HL-60/S4 (cell line): ENCODE measurements around the gene SPAG16.

Source experiments
- in situ Hi-C: fragments of 300-500 bp; cut with MboI; formaldehyde crosslinking; loops from 2 replicates; pipeline ENCODE4 v1.14.3; 2022; ENCODE audit warnings: low sequenced_read_pairs

Gene SPAG16

DNA sequence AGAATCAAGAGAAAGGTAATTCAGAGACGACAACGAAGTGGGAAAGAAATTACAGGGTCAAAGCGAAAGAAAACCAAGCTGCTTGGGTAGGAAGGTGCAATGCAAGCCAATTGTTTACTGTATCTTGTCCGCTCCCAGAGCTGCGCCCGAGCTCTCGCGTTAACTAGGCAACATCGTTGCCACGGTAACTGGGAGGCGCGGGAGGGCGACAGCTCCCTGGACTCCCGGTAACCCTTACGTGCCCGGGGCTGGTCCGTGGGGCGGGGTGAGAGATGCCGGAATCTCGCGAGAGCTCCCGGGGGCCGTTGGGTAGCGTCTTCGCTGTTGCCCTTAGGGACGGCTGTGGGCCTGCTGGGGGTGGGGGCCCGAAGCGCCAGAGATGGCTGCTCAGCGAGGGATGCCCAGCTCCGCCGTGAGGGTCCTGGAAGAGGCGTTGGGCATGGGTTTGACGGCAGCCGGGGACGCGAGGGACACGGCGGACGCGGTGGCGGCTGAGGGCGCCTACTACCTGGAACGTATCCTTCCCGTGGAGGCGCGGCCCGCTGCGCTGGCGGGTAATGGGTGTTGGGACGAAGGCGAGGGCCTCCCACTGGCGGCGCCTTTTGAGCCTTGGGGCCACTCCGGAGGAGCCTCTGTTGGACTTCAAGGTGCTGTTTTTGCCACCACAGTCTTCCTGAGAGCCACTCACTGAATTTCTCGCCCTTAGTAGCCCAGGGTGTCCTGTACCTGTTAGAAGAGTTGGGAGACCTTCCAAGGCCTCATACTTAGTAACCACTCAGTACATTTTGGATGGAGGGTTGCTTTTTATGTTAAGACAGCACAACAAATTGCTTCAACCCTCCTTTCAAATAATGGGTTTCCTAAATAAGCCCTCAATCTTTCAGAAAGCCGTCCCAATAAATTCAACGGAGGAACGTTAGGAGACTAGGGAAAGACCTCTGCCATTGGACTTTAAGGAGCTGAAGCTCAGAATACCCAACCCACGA, at the start of gene SPAG16:
Gene SPAG16 (plus strand): TSS at position 360 of the 986 bp plus-strand sequence.
- in situ Hi-C loops, result no loop called here

DNA sequence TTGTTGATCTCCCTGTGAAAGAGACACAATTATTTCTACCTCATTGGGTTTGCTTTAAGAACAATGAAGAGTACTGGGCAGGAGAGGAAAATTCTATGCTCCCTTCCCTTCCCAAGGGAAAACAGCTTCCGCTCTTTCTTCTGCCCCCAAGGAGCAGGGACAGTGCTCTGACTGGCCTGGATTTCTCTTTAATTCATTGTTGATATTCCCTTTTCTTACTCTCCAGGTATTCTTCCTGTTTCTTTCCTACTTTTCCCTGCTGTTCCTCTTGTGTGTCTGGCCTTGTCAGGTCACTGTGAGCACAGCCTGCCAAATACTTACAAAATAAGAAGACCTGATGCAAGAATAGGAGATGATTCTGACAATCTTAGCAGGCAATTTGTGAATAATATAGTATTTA, 49.6 kb upstream of the SPAG16 start:
- in situ Hi-C loops, result no loop called here

DNA sequence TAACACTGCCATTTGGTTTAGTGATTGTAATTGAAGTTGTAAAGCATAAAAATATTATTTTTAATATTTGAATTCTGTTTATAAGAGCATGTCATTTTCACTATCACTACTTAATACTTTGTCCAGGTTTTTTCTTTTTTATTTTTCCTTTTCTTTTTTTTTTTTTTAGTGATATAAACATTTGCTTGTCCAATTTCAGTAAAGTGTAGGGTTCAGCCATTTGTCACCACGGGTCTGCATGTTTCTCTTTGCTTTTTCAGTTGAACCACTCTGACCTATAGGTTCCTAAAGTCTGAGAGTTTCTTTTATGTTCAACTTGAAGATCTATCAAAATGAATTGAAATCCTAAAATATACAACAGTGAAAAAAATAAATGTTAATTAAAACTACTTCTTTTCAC, 48.5 kb upstream of the SPAG16 start:
- in situ Hi-C loops, result no loop called here

DNA sequence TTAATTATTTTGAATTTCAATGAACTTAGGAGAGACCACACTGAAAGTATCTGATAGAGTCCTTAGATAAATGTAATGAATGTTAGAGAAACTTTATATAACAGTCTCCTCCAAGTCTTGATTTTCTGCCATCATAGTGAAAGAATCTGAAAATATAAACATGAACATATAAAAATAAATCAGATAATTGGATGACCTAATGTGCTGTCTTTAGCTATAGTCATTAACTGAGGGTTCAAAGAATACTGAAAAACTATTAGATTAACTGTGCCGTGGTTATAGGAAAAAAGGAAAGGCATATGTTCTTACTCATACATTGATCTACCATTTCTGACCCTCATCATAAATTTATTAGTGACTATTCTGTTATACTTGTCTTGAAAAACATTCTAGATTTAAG, 47.0 kb upstream of the SPAG16 start:
- in situ Hi-C loops, result no loop called here

DNA sequence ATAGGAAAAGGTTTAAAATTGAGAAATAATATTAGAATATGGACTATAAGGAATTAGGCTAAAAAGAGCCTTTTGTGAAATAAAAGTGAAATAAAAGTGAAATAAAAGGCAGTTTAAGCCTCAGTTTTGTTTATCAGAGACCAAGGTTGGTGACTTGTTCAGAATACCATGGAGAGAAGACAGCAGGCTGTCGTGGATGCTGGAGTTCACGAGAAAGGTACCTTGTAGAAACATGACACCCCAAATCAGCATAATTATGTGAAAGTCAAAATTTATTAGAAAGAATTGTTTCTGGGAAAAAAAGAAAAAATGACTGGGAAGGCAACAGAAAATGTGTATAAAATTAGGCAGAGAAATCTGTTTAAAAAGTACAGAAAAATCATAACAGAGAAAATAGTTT, 46.5 kb upstream of the SPAG16 start:
- in situ Hi-C loops, result no loop called here

DNA sequence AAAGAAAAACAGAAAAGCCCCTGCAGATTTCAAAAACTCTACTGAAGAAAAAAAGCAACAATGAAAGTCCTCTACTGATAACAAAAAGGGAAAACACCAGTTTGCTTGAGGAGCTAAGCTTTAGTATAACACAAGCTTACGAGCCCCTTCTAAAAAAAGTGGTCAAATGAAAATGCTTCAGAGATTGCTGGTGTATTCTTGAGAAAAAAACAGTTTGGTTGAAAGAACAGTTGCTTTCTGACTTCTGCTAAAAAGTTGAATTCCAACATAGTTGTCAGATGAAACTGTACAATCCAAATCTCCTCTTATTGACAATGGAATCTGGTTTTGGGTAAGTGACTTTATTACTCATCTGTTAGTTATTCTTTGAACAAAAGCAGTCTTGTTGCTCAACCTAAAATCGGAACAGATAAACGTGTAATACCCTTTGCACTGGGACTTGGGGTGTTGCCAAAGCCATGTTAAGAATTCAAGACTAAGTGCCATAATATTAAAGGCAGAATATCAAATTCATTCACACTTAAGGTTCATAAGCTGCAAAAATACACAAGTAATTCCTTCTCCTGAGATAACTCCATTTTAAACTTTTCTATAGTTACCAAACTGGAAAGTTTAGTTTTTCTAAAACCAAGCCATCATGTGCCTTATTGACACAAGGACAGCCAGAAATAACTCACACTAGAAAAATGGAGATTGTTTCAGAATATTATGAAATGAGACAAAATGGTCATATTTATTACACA, 45.3 kb upstream of the SPAG16 start:
- in situ Hi-C loops, result no loop called here

DNA sequence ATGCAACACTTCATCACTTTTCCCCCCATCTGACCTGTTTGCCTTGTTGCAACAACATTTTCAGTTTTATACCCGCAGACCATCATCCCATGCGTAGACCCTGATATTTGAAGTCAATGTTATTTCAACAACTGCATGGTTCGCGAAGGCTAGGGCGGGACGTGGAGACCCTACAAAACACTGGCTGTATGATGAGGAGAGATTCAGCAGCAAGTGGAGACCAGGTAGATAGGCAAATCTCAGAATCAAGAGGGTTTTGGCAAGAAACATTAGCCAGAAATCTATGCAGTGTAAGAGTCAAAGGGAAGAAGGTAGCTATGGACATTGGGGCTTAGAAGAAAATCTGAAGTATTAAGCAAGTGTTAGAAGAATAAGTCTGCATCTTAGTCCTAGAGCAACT, 42.4 kb upstream of the SPAG16 start:
- in situ Hi-C loops, result no loop called here

DNA sequence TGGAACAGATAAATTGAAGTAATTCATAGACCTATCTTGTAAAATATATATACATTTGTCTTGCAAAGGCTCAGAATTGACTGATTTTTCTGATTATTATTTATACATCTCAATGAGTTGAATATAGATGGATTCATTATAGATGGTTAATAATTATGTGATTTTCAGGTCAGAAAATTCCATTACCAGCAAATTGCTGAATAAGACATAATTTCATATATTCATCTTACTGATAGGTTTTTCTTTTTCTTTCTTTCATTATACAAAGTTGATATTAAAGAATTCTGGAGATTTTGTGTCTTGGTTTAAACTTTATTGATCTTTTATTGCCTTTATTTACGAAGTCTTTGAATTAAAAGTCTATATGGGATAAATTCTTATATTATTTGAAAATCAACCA, 41.6 kb upstream of the SPAG16 start:
- in situ Hi-C loops, result no loop called here

DNA sequence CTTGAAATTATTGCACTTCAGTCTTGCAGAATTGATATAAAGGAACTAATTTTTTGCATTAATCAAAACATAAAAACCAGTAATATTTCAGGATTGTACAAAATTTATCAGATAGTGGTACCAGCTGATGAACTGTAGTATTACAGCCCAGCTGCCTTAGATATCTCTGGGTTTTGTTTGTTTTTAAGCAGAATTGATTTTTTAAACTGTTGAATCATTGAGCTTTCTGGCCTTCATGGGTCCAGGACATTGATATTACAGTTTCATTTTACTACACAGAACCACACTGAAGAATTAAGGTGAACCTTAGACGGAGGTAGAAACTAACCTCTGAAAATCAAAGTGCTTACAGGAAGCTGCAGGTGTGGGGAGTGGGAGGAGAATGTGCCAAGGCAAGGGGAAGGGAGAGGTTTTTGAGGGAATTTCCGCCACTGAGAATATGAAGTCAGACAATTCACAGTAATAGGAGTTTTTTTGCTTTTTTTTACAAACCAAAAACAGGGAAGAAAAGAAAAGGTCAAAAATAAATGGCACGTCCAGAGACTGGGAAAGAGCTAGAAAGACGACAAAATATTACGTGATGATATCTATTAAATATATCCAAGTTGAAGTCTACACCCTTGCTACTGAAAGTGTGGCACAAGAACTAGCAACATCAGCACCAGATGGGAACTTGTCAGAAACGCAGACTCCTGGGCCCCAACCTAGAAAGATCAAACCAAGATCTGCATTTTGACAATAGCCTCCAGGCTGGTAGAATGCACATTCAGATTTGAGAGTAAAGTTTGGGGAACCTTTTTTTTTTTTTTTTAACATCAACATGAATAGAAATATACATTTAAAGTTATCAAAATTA, 40.8 kb upstream of the SPAG16 start:
- in situ Hi-C loops, result no loop called here

DNA sequence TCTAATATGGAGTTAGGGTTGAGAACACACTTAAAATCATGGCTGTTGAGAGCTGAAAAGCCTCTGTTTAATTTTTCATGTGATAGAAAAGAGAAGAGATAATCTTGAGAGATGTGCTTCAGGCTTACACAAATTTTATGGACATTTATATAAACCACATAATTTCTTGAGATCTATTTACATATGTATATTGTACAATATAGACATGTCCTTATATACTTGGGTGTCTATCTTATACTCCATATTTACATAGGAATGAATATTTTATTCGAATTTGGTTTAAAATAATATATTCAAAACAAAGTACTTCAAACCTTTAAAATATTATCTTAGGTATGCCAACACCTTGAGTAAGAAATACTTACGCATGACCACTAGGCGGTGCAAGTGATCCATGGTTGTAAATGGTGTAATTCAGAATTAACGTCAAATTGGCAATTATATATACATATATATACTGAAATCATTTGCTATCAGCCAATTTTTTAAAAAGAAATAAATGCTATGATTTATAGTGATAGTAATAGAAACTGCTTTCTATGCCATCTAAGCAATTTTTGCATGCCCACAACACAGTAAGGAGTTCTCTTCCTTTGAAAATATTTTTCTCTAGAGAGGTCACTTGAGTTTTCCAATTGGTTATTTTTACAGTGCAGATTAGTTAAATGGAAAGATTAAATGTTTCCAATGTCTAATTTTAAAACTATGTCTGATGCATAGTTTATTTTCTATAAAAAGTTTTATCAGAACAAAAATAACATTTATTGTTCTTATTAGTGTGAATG, 37.6 kb upstream of the SPAG16 start:
- in situ Hi-C loops, result no loop called here

DNA sequence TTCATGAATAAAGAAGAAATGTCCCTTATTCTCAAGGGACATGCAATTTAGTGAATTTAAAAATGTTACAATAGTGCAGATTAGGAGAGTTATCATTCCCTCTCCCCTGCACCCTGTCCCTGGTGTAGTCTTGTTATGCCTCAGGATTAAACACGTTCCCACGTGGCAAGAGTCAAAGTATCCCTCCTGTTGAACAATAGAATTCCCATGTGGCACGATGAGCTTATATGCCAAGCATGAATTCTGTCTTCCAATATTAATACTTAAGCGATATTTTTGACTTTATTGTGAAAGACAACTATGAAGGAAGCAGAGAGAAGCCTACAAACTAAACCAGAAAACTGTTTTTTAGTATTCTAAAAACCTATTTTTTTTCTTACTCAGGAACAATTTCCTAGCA, 36.7 kb upstream of the SPAG16 start:
- in situ Hi-C loops, result no loop called here

DNA sequence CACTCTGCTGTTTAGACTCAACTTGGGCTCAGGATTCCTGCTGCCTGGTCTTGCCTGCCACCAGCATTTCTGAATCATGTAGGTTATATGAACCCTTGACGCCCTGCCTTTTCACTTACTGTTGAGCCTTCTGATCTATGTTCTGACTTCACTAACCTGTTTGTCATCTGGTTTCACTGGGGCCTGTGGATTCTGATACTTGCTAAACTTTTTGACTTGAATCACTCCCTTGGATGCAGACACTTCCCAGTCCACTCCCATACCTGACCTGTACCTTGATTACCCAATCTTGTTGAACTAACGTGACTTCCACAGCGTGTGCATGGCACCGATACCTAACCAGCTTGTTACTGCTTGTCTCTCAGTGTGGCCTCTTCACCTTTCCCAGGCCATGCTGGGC, 35.6 kb upstream of the SPAG16 start:
- in situ Hi-C loops, result no loop called here

DNA sequence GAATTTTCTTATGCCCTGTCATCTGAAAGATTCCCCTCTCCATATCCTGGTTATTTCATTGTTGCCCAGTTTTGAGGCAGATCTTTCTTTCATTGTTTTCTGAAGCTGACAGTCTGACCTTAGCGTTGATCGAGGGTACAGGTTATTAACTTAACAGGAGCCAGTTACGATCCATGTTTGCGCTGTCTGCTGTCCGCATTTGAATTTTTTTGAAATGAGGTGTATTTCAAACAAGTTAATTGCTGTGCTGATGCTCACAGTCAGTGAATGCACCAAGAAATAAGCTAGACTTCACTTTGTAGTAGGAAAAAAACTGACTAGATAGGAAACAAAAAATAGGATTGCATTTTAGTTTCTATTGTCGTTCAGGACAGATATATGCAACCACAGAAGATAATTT, 34.8 kb upstream of the SPAG16 start:
- in situ Hi-C loops, result no loop called here

DNA sequence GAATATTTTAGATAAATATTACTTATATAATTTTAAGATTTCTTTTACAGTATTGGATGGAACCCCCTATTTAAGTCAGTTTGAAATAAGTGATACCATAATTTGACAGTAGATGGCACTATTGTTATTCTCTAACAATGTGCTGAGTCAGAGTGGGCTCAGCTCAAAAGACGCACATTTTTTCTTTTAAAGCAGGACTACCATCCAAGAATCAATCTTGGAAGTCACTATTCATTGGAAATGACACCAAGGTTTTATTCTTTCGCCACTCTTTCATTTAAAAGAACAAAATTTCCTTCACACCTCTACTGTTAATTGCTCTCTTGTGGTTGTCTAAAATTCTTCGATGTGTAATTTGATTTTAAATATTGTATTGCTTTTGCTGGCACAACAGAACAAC, 32.6 kb upstream of the SPAG16 start:
- in situ Hi-C loops, result loop anchor here (25.0 kb wide), 1 partner anchor 1736 kb away; no protein-coding TSS in a partner anchor

DNA sequence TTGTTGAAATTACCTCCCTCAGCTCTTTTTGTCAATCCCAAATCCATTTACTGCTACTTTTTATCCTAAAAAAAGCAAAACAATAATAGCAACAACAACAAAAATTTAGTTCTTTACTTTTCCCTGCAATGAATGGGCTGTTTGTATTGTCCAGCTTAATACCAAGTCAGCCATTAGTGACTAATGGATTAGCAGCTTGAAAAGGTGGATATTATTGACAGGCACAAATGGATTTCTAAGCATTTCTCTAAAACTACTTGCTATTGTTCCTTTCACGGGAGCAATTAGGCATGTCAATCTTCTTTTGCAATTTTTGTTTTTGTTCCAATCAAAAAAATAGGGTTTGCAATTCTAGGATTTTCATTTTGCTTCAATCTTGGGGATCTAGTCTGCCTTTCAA, 32.1 kb upstream of the SPAG16 start:
- in situ Hi-C loops, result loop anchor here (25.0 kb wide), 1 partner anchor 1735 kb away; no protein-coding TSS in a partner anchor

DNA sequence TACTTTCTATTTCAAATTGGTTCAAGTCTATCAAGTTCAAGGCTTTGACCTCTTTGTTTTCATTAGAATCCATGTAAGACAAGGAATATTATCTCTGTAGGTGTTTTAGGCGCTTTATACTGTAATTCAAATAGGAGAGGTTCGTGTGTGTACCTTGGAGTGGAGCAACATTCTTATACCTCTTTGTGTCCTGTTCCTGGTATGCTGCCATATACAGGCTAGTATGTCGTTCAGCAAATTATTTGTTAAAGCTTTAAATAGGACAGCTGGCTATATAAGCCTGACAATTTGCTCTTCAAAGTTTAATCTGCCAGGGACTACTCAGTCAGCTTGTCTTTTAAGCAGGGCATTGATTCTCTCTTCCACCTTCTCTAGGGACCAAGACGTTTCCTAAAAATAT, 31.1 kb upstream of the SPAG16 start:
- in situ Hi-C loops, result loop anchor here (25.0 kb wide), 1 partner anchor 1734 kb away; no protein-coding TSS in a partner anchor

DNA sequence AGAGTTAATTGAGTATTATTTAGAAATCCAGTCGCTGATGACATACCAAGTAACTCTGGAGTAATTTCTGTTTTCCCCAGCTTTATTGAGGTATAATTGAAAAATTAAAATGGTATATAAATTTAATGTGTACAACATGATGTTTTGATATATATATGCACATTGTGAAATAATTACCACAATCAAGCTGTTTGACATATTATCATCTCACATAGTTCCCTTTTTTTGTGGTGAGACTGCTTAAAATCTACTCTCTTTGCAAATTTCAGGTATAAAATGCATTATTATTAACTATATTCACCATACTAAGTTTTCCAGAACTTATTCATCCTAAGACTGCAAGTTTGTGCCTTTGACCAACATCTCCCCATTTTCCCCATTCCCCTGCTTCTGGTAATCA, 25.0 kb upstream of the SPAG16 start:
- in situ Hi-C loops, result loop anchor here (25.0 kb wide), 1 partner anchor 1728 kb away; no protein-coding TSS in a partner anchor

DNA sequence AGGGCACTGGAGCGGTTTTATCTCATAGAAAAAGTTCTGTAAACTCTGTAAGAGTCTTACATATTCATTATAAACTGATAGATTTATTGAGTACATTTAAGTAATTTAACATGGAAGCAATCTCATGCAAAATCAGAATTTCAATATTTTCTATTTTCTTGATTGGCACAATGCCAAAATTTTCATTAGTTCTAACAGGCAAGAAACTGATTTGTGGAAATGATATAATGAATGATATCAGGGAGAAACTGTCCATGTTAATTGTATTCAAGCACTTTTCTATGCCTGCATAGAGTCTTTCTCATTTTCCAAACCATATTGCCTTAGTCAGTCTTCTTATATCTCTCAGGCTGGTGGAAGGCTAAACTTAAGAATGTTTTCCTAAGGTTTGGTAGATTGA, 23.0 kb upstream of the SPAG16 start:
- in situ Hi-C loops, result loop anchor here (25.0 kb wide), 1 partner anchor 1726 kb away; no protein-coding TSS in a partner anchor

DNA sequence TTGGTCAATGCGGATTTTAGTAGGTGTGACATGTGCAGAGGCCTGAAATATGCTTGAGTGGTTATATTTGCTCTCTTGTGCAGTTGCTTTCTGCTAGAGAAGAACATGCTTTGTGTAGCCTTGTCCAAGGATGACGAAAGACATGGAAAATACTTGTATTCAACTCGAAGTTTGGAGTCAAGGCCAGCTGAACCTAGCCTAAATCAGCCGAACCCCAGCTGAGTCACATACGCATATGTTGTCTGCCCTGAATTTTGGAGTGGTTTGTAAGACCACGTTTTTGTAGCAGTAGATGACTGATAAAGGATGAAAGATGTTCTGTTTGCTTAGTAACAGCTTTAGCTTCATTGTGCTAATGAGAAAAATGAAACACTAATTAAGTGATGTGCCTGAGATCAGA, 22.5 kb upstream of the SPAG16 start:
- in situ Hi-C loops, result loop anchor here (25.0 kb wide), 1 partner anchor 1726 kb away; no protein-coding TSS in a partner anchor

DNA sequence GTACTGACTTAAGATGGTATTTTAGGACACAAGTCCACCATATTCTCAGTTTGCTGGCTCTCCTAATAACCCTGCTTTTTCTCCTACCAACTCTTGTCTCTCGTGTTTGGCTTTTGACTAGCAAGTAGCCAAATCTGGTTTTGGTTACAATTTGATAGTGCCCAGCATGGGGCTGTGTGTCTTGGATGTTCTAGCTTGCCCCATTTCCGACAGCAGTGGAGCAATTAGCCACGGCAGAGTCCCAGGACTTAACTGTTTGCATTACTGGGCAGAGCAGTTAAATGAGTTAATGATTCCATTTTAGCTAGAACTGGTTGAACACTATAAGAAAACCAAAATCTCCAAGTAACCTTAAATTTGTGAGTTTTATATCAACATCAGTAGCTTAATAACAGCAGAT, 18.6 kb upstream of the SPAG16 start:
- in situ Hi-C loops, result loop anchor here (25.0 kb wide), 1 partner anchor 1722 kb away; no protein-coding TSS in a partner anchor
